HEK293T (cell line): Measurements from ENCODE around the gene TYRO3.

Experiments
- ELF4 ChIP-seq: fragments of 450-650 bp; IDR thresholded peaks from 2 replicates; pipeline ENCODE4 v1.6.1; 2017; ENCODE audit warnings: antibody characterized with exemption
- FOXA1 ChIP-seq: fragments of 450-650 bp; IDR thresholded peaks from 2 replicates; pipeline ENCODE4 v1.6.1; 2016; ENCODE audit warnings: mild to moderate bottlenecking
- FOXM1 ChIP-seq: fragments of 450-650 bp; IDR thresholded peaks from 2 replicates; pipeline ENCODE4 v1.6.1; 2017; ENCODE audit warnings: mild to moderate bottlenecking, borderline replicate concordance
- NFRKB ChIP-seq: fragments of 450-650 bp; IDR thresholded peaks from 2 replicates; pipeline ENCODE4 v1.6.1; 2016; ENCODE audit warnings: mild to moderate bottlenecking, moderate library complexity
- SUZ12 ChIP-seq: fragments of 450-650 bp; IDR thresholded peaks from 2 replicates; pipeline ENCODE4 v1.6.1; 2016; ENCODE audit warnings: mild to moderate bottlenecking
- TARDBP ChIP-seq: fragments of 450-650 bp; IDR thresholded peaks from 2 replicates; pipeline ENCODE4 v1.6.1; 2016

DNA sequence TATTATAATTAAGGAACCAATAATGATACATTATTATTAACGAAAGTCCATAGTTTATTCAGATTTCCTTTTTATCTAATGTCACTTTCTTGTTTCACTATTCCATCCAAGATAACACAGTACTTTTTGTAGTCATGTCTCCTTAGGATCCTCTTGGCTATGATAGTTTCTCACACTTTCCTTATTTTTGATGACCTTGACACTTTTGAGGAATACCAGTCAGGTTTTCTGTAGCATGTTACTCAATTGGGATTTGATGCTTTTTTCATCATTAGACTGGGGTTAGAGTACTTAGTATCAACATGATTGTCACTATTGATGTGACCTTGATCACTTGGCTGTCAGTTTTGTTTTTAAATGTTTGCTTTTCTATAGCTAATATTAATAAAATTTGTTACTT lies 68.2 kb downstream of the TYRO3 start:
- TF ChIP-seq TARDBP: no peak
- TF ChIP-seq FOXM1: no peak
- no peak for TF ChIP-seq SUZ12
- no peak for TF ChIP-seq FOXA1
- TF ChIP-seq NFRKB: no peak
- TF ChIP-seq ELF4: no peak
